Parathyroid adenoma (tissue), 2 donors: ENCODE measurements around the gene GLB1L.
A peak's percentile ranks its signal among the peaks of the same experiment; 100 is the strongest.

ENCODE experiments used
- H2AFZ ChIP-seq: fragments of 300-600 bp; sonication (generic); one replicate; pipeline ENCODE4 v1.7.0; 2017; ENCODE audit warnings: antibody characterized with exemption, mild to moderate bottlenecking
- H3K27ac ChIP-seq: fragments of 300-600 bp; sonication (generic); one replicate; pipeline ENCODE4 v1.7.0; 2017
- H3K27me3 ChIP-seq: fragments of 300-600 bp; sonication (generic); one replicate; pipeline ENCODE4 v1.7.0; 2017; ENCODE audit warnings: low read length; ENCODE audit not compliant: control insufficient read depth, insufficient read depth
- H3K36me3 ChIP-seq: fragments of 300-600 bp; sonication (generic); one replicate; pipeline ENCODE4 v1.7.0; 2017; ENCODE audit warnings: low read length; ENCODE audit not compliant: control insufficient read depth, insufficient read depth
- H3K4me1 ChIP-seq: fragments of 300-600 bp; sonication (generic); one replicate; pipeline ENCODE4 v1.7.0; 2017; ENCODE audit warnings: control low read depth
- H3K4me2 ChIP-seq: fragments of 300-600 bp; sonication (generic); one replicate; pipeline ENCODE4 v1.7.0; 2017; ENCODE audit warnings: low read length
- H3K4me3 ChIP-seq: fragments of 300-600 bp; sonication (generic); one replicate; pipeline ENCODE4 v1.7.0; 2017; ENCODE audit warnings: low read depth, low read length
- H3K79me2 ChIP-seq: fragments of 300-600 bp; sonication (generic); one replicate; pipeline ENCODE4 v1.7.0; 2017; ENCODE audit warnings: control low read depth
- H3K9ac ChIP-seq: fragments of 300-600 bp; sonication (generic); one replicate; pipeline ENCODE4 v1.7.0; 2017; ENCODE audit warnings: mild to moderate bottlenecking
- H3K9me3 ChIP-seq: fragments of 300-600 bp; sonication (generic); one replicate; pipeline ENCODE4 v1.7.0; 2017; ENCODE audit warnings: low read length; ENCODE audit not compliant: control insufficient read depth
- TF ChIP-seq, protein P1 (sequence below): fragments of 300-600 bp; sonication (generic); IDR thresholded peaks from one replicate; pipeline ENCODE4 v1.7.0; 2017; ENCODE audit warnings: antibody characterized with exemption, mild to moderate bottlenecking
- donor health status: primary hyperparathyroidism.

The GLB1L gene

DNA sequence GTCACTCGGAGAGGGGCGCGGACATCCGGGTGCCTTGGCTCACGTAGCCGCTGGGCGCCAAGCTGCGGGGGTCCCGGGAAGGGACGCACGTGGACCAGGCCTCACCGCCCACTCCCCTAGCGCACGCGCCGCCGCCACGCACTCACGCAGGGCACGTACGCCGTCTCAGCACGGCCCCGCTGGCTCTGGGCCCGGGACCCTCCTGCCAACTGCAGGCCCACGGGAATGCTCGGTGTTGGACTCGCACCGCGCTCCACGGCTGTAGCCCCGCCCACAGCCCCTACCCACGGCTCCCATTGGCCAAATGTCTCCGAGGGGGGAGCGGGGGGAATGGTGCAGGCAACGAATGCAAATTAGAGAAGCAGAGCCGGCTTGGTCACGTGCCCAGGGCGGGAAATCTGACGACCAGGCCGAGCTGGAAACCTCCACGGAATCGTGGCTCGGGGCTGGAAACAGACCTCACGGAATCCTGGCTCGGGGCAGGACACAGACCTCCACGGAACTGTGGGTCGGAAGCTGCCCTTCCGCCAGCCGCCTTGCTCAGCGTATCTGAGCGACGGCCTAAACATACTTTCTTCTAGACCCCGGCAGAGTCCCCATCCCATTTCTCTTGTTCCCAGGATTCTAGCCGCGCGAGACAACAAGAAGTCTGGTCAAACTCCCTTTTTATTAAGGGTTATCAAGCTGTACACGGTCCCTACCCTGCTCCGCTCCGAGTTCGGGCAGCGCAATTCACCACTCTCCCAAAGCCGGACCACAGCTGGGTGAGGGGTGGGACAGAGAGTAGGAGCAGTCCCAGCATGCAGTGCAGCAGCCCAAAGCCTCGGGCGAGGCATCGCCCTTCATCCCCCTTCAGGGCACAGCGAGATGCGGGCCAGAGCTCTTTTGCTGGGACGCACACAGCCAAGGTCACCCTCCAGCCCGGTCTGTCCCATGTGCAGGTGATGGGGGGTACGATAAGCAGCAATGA, 26.2 kb downstream of the GLB1L start, which contains the start of gene ABCB6:
Gene ABCB6 (minus strand): TSS at position 227 of the 970 bp plus-strand sequence. CDS start 285 bp downstream, outside the sequence.
- H3K27ac ChIP-seq: peak within 1 kb of the TSS; percentile 83
- TF ChIP-seq, protein P1, sequence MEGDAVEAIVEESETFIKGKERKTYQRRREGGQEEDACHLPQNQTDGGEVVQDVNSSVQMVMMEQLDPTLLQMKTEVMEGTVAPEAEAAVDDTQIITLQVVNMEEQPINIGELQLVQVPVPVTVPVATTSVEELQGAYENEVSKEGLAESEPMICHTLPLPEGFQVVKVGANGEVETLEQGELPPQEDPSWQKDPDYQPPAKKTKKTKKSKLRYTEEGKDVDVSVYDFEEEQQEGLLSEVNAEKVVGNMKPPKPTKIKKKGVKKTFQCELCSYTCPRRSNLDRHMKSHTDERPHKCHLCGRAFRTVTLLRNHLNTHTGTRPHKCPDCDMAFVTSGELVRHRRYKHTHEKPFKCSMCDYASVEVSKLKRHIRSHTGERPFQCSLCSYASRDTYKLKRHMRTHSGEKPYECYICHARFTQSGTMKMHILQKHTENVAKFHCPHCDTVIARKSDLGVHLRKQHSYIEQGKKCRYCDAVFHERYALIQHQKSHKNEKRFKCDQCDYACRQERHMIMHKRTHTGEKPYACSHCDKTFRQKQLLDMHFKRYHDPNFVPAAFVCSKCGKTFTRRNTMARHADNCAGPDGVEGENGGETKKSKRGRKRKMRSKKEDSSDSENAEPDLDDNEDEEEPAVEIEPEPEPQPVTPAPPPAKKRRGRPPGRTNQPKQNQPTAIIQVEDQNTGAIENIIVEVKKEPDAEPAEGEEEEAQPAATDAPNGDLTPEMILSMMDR: no peak
- no peaks in the 10 kb centered on the region for H3K79me2 ChIP-seq
- peak within 1 kb of the TSS; percentile 66 for H3K4me3 ChIP-seq
- H3K9me3 ChIP-seq: no peaks in the 10 kb centered on the region
- peaks cover 12% of the 10 kb centered on the region for H3K4me1 ChIP-seq
- H3K27me3 ChIP-seq: no peaks in the 10 kb centered on the region
- H3K4me2 ChIP-seq: peak within 1 kb of the TSS; percentile 91
- H3K9ac ChIP-seq: peak within 1 kb of the TSS; percentile 24
- H3K36me3 ChIP-seq: no peaks in the 10 kb centered on the region
- peak within 1 kb of the TSS; percentile 86 for H2AFZ ChIP-seq

DNA sequence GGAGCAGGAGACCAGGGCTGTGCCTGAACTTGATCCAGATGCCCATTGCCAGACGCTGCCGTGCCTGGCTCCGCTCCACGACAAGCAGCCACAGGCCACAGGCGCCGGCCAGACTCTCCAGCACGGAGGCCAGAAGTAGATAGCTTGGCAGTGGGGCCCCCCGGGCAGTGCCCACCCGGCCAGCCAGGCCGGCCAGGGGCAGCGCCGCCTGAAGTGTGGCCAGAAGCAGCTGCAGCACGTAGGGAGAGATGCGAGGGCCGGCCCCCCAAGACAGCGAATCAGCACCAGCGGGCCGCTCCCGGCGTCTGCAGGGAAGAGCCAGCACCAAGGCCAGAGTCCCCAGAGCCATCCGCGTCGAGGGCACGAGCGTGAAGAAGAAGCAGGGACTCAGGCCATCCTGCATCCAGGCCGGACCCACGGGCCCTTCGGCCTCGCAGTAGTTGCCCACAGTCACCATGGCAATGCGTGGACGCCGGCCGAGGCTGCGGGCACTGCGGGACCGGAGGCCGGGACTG, 27.0 kb downstream of the GLB1L start:
- peaks cover 12% of the 10 kb centered on the region for H3K4me1 ChIP-seq
- TF ChIP-seq, protein P1: no peak
- peak overlapping the region; percentile 24 for H3K9ac ChIP-seq
- peak overlapping the region; percentile 66 for H3K4me3 ChIP-seq
- no peaks in the 10 kb centered on the region for H3K9me3 ChIP-seq
- H3K79me2 ChIP-seq: no peaks in the 10 kb centered on the region
- peak overlapping the region; percentile 83 for H3K27ac ChIP-seq
- H3K27me3 ChIP-seq: no peaks in the 10 kb centered on the region
- peak overlapping the region; percentile 86 for H2AFZ ChIP-seq
- peak overlapping the region; percentile 91 for H3K4me2 ChIP-seq
- H3K36me3 ChIP-seq: no peaks in the 10 kb centered on the region

DNA sequence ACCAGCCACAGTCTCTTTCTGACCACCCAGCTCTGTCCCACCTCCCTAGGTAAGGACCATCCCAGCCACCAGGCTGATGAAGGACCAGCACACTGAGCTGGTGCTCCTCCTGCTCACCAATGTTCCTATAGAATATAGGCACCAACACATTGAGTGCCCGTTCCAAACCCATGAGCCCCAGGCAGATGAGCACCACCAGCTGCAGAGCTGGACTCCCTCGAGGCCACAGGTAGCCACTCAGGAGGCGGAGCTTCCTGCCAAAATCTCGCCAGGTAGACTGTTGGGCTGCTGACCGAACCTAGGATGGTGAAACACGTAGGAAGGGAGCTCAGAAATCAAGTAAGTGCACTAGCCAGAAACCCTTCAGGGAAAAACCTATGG, 28.7 kb downstream of the GLB1L start:
- Histone ChIP-seq H3K4me3 (no peak overlapping the region), H2AFZ (no peak overlapping the region), H3K36me3 (no peaks in the 10 kb centered on the region), H3K27me3 (no peaks in the 10 kb centered on the region), H3K27ac (no peak overlapping the region), H3K79me2 (no peaks in the 10 kb centered on the region), H3K9me3 (no peaks in the 10 kb centered on the region), H3K9ac (no peak overlapping the region), H3K4me1 (peaks cover 12% of the 10 kb centered on the region), H3K4me2 (no peak overlapping the region)
- TF ChIP-seq, protein P1: no peak

DNA sequence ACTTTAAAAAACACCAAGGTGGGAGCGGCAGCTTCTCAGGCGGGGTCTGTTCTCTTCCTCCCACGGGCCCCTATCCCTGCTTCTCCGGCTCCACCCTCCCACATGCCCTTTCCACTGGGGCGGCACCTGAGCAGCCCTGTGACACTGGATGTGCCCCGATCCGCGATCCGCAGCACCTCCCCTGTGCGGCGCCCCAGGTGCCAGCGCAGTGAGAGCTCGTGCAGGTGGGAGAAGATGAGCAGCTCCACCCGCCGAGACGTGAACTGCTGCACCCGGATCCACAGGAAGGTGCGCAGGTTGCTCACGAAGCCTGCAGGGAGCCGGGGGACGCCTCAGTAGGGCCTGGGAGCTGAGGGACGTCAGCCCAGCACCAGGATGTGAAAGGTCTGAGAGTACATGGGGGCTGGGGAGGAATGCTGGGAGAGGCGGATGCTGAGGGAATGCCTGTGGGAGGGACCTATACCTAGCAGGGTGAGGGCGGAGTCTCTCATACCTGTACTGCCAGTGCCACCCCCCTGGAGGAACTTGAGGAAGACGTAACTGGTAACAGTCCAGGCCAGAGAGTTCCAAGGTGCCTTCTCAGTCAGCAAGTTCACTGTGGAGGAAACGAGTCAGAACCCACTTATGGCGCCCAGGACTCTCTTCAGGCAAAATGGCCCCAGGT, 29.2 kb downstream of the GLB1L start:
- H3K4me3 ChIP-seq: no peak overlapping the region
- H2AFZ ChIP-seq: no peak overlapping the region
- no peak overlapping the region for H3K4me2 ChIP-seq
- TF ChIP-seq, protein P1: no peak
- no peaks in the 10 kb centered on the region for H3K27me3 ChIP-seq
- H3K27ac ChIP-seq: no peak overlapping the region
- no peaks in the 10 kb centered on the region for H3K36me3 ChIP-seq
- peaks cover 12% of the 10 kb centered on the region for H3K4me1 ChIP-seq
- no peaks in the 10 kb centered on the region for H3K9me3 ChIP-seq
- H3K9ac ChIP-seq: no peak overlapping the region
- no peaks in the 10 kb centered on the region for H3K79me2 ChIP-seq
